CD4-positive, alpha-beta memory T cell (primary cell): ENCODE data around the gene SPRY4. TPM values are rescaled to one million over a fixed set of nuclear protein-coding genes. Genes with fewer than 3 reads are reported as not detected.
A peak's percentile ranks its signal among the peaks of the same experiment; 100 is the strongest.

ENCODE experiments used
- CTCF ChIA-PET: fragments of 350-600 bp; sonication (Branson Sonifier 250); formaldehyde crosslinking; loops from one replicate; lab custom pipeline; 2021; ENCODE audit warnings: inconsistent platforms; ENCODE audit not compliant: partially characterized antibody; lab: Charles Lee
- POLR2A ChIA-PET: fragments of 350-600 bp; sonication (Branson Sonifier 250); formaldehyde crosslinking; loops from one replicate; lab custom pipeline; 2021; ENCODE audit not compliant: partially characterized antibody; lab: Charles Lee
- DNase-seq, 5 donors: peaks; one replicate each; pipeline versions ENCODE4 v3.0.0 to v3.0.0-alpha.2; 2020 to 2022; ENCODE audit warnings: mixed read lengths in 1 of 5
- H3K27ac ChIP-seq: one replicate; pipeline ENCODE4 v1.7.0; 2013; ENCODE audit warnings: low read depth, low read length
- H3K27me3 ChIP-seq: 2 replicates; pipeline ENCODE4 v1.7.0; 2013; ENCODE audit warnings: mild to moderate bottlenecking, low read length, moderate library complexity; ENCODE audit not compliant: insufficient read depth
- H3K36me3 ChIP-seq: 2 replicates; pipeline ENCODE4 v1.7.0; 2013; ENCODE audit warnings: mild to moderate bottlenecking, low read length, moderate library complexity; ENCODE audit not compliant: insufficient read depth
- H3K4me1 ChIP-seq: 2 replicates; pipeline ENCODE4 v1.7.0; 2013; ENCODE audit warnings: mild to moderate bottlenecking, low read length, moderate library complexity; ENCODE audit not compliant: insufficient read depth
- H3K4me3 ChIP-seq, 2 donors: one replicate each; pipeline ENCODE4 v1.7.0; 2013; ENCODE audit warnings: low read length in 2 of 2, mild to moderate bottlenecking in 1 of 2
- H3K9me3 ChIP-seq, 2 donors: one replicate each; pipeline ENCODE4 v1.7.0; 2013; ENCODE audit warnings: low read length in 2 of 2, control low read depth in 1 of 2; ENCODE audit not compliant: control insufficient read depth in 1 of 2
- H3K27ac Mint-ChIP-seq, 7 donors: one replicate each; pipeline ENCODE4 v1.8.0; 2020 to 2021; ENCODE audit warnings: mixed read lengths in 7 of 7, mild to moderate bottlenecking in 6 of 7, inconsistent platforms in 3 of 7, moderate library complexity in 3 of 7
- H3K27me3 Mint-ChIP-seq, 2 donors: one replicate each; pipeline ENCODE4 v1.8.0; 2020 to 2021; ENCODE audit warnings: mixed read lengths in 2 of 2
- H3K36me3 Mint-ChIP-seq, 2 donors: one replicate each; pipeline ENCODE4 v1.8.0; 2020 to 2021; ENCODE audit warnings: mixed read lengths in 2 of 2, inconsistent platforms in 1 of 2, mild to moderate bottlenecking in 1 of 2
- H3K4me1 Mint-ChIP-seq, 4 donors: one replicate each; pipeline ENCODE4 v1.8.0; 2020 to 2021; ENCODE audit warnings: mixed read lengths in 4 of 4, mild to moderate bottlenecking in 1 of 4
- H3K4me3 Mint-ChIP-seq, 8 donors: one replicate each; pipeline ENCODE4 v1.8.0; 2020 to 2021; ENCODE audit warnings: mixed read lengths in 8 of 8, mild to moderate bottlenecking in 7 of 8, moderate library complexity in 6 of 8, inconsistent platforms in 3 of 8
- H3K9me3 Mint-ChIP-seq, 8 donors: one replicate each; pipeline ENCODE4 v1.8.0; 2020 to 2021; ENCODE audit warnings: mixed read lengths in 8 of 8, mild to moderate bottlenecking in 5 of 8, inconsistent platforms in 3 of 8, moderate library complexity in 1 of 8
- intact Hi-C: fragments of 100-400 bp; cut with micrococcal nuclease; formaldehyde crosslinking; loops from one replicate; pipeline ENCODE4 v1.15.1; 2023
- polyA plus RNA-seq, 2 donors: library from polyadenylated mRNA; unstranded; fragments of 300-500 nt; fragmentation: Illumina TruSeq; gene quantifications; one replicate each; pipeline ENCODE4 v1.2.3, GENCODE V29; 2021
- total RNA-seq, 2 experiments: library from RNA; stranded (reverse); gene quantifications; one replicate each; pipeline ENCODE4 v1.2.3, GENCODE V29; 2021

Gene SPRY4
- total and polyA plus RNA-seq, 4 experiments from 2014 or later: not detected

- Histone ChIP-seq H3K27ac (no peak overlapping the region), H3K4me3 (no peak overlapping the region), H3K4me1 (peaks cover 5% of the 10 kb centered on the region), H3K36me3 (no peaks in the 10 kb centered on the region), H3K9me3 (no peaks in the 10 kb centered on the region), H3K27me3 (no peaks in the 10 kb centered on the region)
- Mint-ChIP-seq H3K27me3 (no peaks in the 10 kb centered on the region), H3K36me3 (no peaks in the 10 kb centered on the region), H3K9me3 (no peaks in the 10 kb centered on the region), H3K27ac (no peak overlapping the region), H3K4me1 (peaks cover 2 to 17% (median 11%) of the 10 kb centered on the region in 4 donors), H3K4me3 (no peak overlapping the region)
- no peak for DNase-seq
- intact Hi-C loops: no loop called here
- POLR2A ChIA-PET: no interaction called here
- CTCF ChIA-PET: no interaction called here
These were observed 34.9 kb downstream of the SPRY4 start for GRCh38 chr5:142289708-142290576.

DNA sequence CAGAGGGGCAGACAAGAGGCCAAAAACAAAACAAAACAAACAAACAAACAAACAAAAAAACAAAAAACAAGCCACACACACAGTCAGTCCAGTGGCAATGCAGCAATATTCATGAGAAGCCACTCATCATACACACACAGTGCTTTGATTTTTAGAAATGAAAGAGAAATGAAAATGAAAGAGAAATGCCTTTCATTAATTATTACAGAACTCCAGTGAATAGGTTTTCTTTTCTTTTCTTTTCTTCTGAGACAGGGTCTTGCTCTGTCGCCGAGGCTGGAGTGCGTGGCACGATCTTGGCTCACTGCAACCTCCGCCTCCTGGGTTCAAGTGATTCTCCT lies 36.9 kb downstream of the SPRY4 start:
- ChIA-PET POLR2A (no interaction called here), CTCF (no interaction called here)
- Mint-ChIP-seq H3K4me3 (peak overlapping the region in 1 of 8 donors; percentile 4), H3K4me1 (peaks cover 2 to 17% (median 11%) of the 10 kb centered on the region in 4 donors), H3K9me3 (no peaks in the 10 kb centered on the region), H3K27me3 (no peaks in the 10 kb centered on the region), H3K36me3 (no peaks in the 10 kb centered on the region), H3K27ac (no peak overlapping the region)
- Histone ChIP-seq H3K4me1 (peaks cover 5% of the 10 kb centered on the region), H3K4me3 (no peak overlapping the region), H3K27ac (no peak overlapping the region), H3K27me3 (no peaks in the 10 kb centered on the region), H3K36me3 (no peaks in the 10 kb centered on the region), H3K9me3 (no peaks in the 10 kb centered on the region)
- intact Hi-C loops: no loop called here
- DNase-seq: no peak

- Histone ChIP-seq H3K36me3 (no peaks in the 10 kb centered on the region), H3K4me3 (no peak overlapping the region), H3K4me1 (peaks cover 5% of the 10 kb centered on the region), H3K27me3 (no peaks in the 10 kb centered on the region), H3K9me3 (no peaks in the 10 kb centered on the region), H3K27ac (no peak overlapping the region)
- no peak for DNase-seq
- Mint-ChIP-seq H3K27me3 (no peaks in the 10 kb centered on the region), H3K9me3 (no peaks in the 10 kb centered on the region), H3K4me1 (peaks cover 2 to 17% (median 11%) of the 10 kb centered on the region in 4 donors), H3K27ac (peak overlapping the region in 1 of 7 donors; percentile 2), H3K4me3 (peak overlapping the region in 2 of 8 donors; percentile 4 to 52), H3K36me3 (no peaks in the 10 kb centered on the region)
- POLR2A ChIA-PET: no interaction called here
- CTCF ChIA-PET: interaction anchor here (1.2 kb wide), 1 partner anchor 11 kb away, joined by 3 read pairs; no protein-coding TSS in a partner anchor
- intact Hi-C loops: no loop called here
These were observed 37.5 kb downstream of the SPRY4 start for GRCh38 chr5:142287096-142287972.

- Mint-ChIP-seq H3K36me3 (no peaks in the 10 kb centered on the region), H3K27me3 (no peaks in the 10 kb centered on the region), H3K27ac (no peak overlapping the region), H3K9me3 (no peaks in the 10 kb centered on the region), H3K4me3 (no peak overlapping the region), H3K4me1 (peaks cover 2 to 17% (median 11%) of the 10 kb centered on the region in 4 donors)
- Histone ChIP-seq H3K27me3 (no peaks in the 10 kb centered on the region), H3K9me3 (no peaks in the 10 kb centered on the region), H3K36me3 (no peaks in the 10 kb centered on the region), H3K27ac (no peak overlapping the region), H3K4me3 (no peak overlapping the region), H3K4me1 (peaks cover 5% of the 10 kb centered on the region)
- POLR2A ChIA-PET: no interaction called here
- intact Hi-C loops: no loop called here
- no peak for DNase-seq
- CTCF ChIA-PET: interaction anchor here (1.2 kb wide), 1 partner anchor 12 kb away, joined by 3 read pairs; no protein-coding TSS in a partner anchor
These were observed 38.7 kb downstream of the SPRY4 start for GRCh38 chr5:142286111-142286510.

DNA sequence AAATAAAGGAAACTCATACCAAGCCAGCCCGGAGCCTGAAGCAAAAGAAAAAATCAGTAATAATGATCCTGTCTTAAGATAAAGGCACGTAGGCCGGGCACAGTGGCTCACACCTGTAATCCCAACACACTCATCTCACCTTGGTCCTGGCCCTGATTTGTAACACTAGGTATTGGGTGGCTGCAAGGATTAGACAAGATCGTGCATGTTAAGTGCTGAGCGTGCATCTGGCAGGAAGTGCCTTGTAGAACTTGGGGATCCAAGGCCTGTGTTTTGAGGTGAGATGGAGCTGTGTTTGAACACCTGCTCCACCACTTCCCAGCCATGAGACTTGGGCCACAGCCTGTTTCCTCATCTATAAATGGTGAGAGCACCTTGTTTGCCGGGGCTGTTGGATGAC lies 41.5 kb downstream of the SPRY4 start:
- Histone ChIP-seq H3K4me1 (peaks cover 4% of the 10 kb centered on the region), H3K4me3 (no peak overlapping the region), H3K36me3 (no peaks in the 10 kb centered on the region), H3K27ac (no peak overlapping the region), H3K9me3 (no peaks in the 10 kb centered on the region), H3K27me3 (no peaks in the 10 kb centered on the region)
- Mint-ChIP-seq H3K36me3 (no peaks in the 10 kb centered on the region), H3K9me3 (no peaks in the 10 kb centered on the region), H3K27ac (no peak overlapping the region), H3K27me3 (no peaks in the 10 kb centered on the region), H3K4me3 (no peak overlapping the region), H3K4me1 (peaks cover under 1 to 9% (median 7%) of the 10 kb centered on the region in 4 donors)
- ChIA-PET CTCF (no interaction called here), POLR2A (no interaction called here)
- no peak for DNase-seq
- intact Hi-C loops: no loop called here

DNA sequence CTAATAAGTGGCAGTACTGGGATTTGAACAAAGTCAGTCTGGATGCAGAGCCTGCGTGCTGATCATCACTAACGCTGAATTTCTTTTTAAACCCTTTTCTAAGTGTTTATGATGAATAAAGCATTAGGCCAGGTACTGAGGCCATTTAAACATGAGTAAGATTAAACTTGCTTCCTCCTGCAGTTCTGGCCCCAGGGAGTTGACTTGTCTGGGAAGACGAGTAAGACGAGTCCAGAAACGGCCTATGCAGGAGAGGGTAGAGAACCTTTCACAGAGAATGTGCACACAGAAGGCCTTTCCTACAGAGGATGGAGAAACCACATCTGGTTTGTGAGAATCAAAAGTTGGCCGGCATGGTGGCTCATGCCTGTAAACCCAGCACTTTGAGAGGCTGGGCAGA lies 42.9 kb downstream of the SPRY4 start:
- Histone ChIP-seq H3K27ac (no peak overlapping the region), H3K36me3 (no peaks in the 10 kb centered on the region), H3K27me3 (no peaks in the 10 kb centered on the region), H3K4me3 (no peak overlapping the region), H3K4me1 (no peaks in the 10 kb centered on the region), H3K9me3 (no peaks in the 10 kb centered on the region)
- Mint-ChIP-seq H3K9me3 (no peaks in the 10 kb centered on the region), H3K36me3 (no peaks in the 10 kb centered on the region), H3K4me1 (no peaks in the 10 kb centered on the region), H3K27me3 (no peaks in the 10 kb centered on the region), H3K27ac (no peak overlapping the region), H3K4me3 (no peak overlapping the region)
- ChIA-PET POLR2A (no interaction called here), CTCF (no interaction called here)
- intact Hi-C loops: no loop called here
- DNase-seq: no peak

GRCh38 chr5:142281008-142281367 lies 43.8 kb downstream of the SPRY4 start:
- ChIA-PET CTCF (no interaction called here), POLR2A (no interaction called here)
- Mint-ChIP-seq H3K27me3 (no peaks in the 10 kb centered on the region), H3K9me3 (no peaks in the 10 kb centered on the region), H3K36me3 (no peaks in the 10 kb centered on the region), H3K4me3 (no peak overlapping the region), H3K27ac (peak overlapping the region in 1 of 7 donors; percentile 57), H3K4me1 (no peaks in the 10 kb centered on the region)
- no peak for DNase-seq
- H3K4me3 ChIP-seq: no peak overlapping the region
- H3K27ac ChIP-seq: no peak overlapping the region
- no peaks in the 10 kb centered on the region for H3K4me1 ChIP-seq
- no peaks in the 10 kb centered on the region for H3K27me3 ChIP-seq
- H3K9me3 ChIP-seq: no peaks in the 10 kb centered on the region
- no peaks in the 10 kb centered on the region for H3K36me3 ChIP-seq
- intact Hi-C loops: no loop called here
